HAP-1 (cell line): Measurements from ENCODE around the gene SLC35F2.
A peak's percentile ranks its signal among the peaks of the same experiment; 100 is the strongest.

Source experiments
- DNase-seq, 2 experiments: peaks; one replicate each; pipeline ENCODE4 v3.0.0-alpha.2; 2016 to 2020; ENCODE audit warnings: low spot score in 2 of 2
- H3K27me3 ChIP-seq: fragments of 250-450 bp; sonication (Bioruptor Pico); 2 replicates; pipeline ENCODE4 v1.5.1; 2020; ENCODE audit warnings: low read depth, mild to moderate bottlenecking, moderate library complexity
- H3K36me3 ChIP-seq: fragments of 250-450 bp; sonication (Bioruptor Pico); replicated peaks from 2 replicates; pipeline ENCODE4 v1.5.1; 2020; ENCODE audit warnings: mild to moderate bottlenecking
- H3K4me1 ChIP-seq: fragments of 250-450 bp; sonication (Bioruptor Pico); 2 replicates; pipeline ENCODE4 v1.5.1; 2020; ENCODE audit warnings: mild to moderate bottlenecking
- H3K4me3 ChIP-seq: fragments of 250-450 bp; sonication (Bioruptor Pico); 2 replicates; pipeline ENCODE4 v1.5.1; 2020; ENCODE audit warnings: mild to moderate bottlenecking, moderate library complexity
- H3K9me3 ChIP-seq: fragments of 250-450 bp; sonication (Bioruptor Pico); 2 replicates; pipeline ENCODE4 v1.5.1; 2020; ENCODE audit warnings: mild to moderate bottlenecking, moderate library complexity
- in situ Hi-C: fragments of 300-500 bp; cut with MboI; formaldehyde crosslinking; loops from 3 replicates; pipeline ENCODE4 v1.14.3; 2020; ENCODE audit warnings: low sequenced_read_pairs, inconsistent platforms, mixed read lengths

SLC35F2 gene

DNA sequence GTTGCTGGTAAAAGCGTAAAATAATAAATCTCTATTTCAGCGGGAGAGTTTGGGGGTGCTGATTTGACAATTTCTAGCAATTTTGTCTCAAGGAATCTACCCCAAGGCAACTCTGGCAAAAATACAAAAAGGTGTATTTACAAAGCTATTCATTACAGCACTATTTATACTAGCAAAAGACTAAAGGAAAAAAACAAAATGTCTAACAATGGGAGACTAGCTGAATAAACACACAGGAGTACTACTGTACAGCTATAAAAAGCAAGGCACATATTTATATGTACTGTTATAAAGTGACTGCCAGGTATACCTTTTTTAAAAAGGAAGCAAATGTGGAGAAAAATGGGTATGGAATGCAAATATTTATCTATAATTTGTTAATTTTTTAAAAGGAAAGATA is 32.7 kb downstream of the SLC35F2 start:
- no peaks in the 10 kb centered on the region for H3K36me3 ChIP-seq
- H3K4me1 ChIP-seq: peaks cover 13% of the 10 kb centered on the region
- in situ Hi-C loops: no loop called here
- no peak for DNase-seq
- H3K4me3 ChIP-seq: no peak overlapping the region
- H3K9me3 ChIP-seq: no peaks in the 10 kb centered on the region
- no peaks in the 10 kb centered on the region for H3K27me3 ChIP-seq

DNA sequence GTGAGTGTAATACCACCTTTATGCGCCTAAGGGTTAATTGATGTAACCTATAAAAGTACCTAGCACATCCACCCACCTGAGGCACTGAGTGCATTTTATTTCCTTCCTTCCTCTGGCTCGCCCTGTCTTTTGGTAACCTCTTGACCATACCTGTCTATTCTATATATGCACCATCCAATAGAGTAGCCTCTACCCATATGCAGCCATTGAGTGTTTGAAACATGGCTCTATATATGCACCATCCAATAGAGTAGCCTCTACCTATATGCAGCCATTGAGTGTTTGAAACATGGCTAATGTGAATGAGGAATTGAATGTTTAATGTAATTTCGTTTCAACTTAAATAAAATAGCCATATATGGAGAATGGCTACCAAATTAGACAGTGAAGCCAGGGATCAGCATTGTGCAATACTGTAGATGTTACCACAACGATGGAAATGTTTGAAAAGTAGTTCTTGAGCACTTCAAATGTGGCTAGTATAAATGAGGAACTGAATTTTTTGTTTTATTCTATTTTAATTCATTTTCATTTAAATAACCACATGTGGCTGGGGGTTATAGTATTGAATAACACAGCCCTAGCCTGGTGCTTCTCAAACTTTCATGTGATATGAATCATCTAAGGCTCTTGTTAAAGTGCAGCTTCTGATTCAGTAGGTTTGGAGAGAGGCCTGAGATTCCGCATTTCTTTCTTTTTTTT is 33.8 kb downstream of the SLC35F2 start:
- DNase-seq: no peak
- Histone ChIP-seq H3K4me1 (peaks cover 13% of the 10 kb centered on the region), H3K4me3 (no peak overlapping the region), H3K9me3 (no peaks in the 10 kb centered on the region), H3K27me3 (no peaks in the 10 kb centered on the region), H3K36me3 (no peaks in the 10 kb centered on the region)
- in situ Hi-C loops: no loop called here

DNA sequence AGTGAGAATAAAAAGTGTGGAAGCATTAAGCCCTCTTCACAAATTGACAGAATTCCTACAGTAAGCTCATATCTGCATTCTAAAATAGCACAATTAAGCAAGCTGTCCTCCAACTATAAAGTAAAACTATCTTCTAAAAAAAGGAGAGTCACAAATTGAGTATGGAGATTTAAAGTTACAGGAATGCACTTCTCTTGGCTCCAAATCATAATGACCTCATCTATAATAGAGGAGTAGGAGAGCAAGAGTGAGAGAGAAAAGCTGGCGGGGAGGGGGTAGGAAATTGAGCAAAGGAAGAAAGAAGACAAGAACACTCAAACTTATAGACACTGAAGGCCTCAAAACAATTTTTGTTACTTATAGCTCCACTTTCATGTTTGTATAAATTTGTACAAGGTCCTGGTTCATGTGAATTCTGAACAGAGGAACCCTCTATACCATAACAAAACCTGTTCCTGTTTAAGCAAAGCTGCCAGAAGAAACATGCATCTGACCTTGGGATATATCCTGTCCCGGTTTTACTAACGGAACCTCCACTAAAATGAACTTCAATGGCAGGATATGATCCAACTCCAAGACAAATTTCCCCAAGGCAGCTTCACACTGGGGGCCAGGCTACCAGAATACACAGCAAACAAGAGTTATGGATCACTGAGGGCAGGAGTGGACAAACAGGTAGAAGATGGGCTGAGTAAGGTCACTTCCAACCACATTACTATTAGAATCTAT is 37.2 kb downstream of the SLC35F2 start:
- DNase-seq: no peak
- no peaks in the 10 kb centered on the region for H3K36me3 ChIP-seq
- no peaks in the 10 kb centered on the region for H3K9me3 ChIP-seq
- in situ Hi-C loops: no loop called here
- no peaks in the 10 kb centered on the region for H3K27me3 ChIP-seq
- H3K4me1 ChIP-seq: peaks cover 13% of the 10 kb centered on the region
- no peak overlapping the region for H3K4me3 ChIP-seq

DNA sequence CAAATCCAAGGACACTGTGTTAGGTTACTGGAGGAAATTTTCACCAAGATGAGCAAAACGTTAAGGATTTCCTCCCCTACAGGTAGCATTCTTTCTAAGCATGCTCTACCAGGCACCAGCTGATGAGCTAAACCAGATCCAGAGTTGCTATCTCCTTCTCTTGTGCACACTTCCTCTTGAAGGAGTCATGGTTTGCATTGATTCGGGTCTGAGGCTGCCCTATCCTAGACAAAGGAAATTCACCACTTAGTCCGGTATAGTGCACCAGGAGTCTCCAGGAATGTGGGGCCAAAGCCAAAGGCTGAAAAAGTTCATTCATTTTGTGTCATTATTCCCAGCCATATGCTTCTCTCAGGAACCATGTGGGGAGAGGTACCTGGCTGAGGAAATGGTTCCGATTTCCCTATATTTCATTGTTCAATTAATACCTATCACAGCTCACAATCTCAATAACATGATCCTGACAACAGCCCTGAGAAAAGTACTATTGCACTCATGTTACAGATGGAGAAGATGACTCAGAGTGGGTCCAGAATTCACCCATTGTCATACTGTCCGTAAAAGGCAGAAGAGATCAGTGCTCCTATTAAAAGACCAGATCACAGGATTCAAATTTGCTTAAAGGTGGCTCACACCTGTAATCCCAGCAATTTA is 39.1 kb downstream of the SLC35F2 start:
- H3K27me3 ChIP-seq: no peaks in the 10 kb centered on the region
- DNase-seq: no peak
- in situ Hi-C loops: no loop called here
- peaks cover 4% of the 10 kb centered on the region; the same call in 1 of the 2 replicates for H3K4me1 ChIP-seq
- H3K36me3 ChIP-seq: no peaks in the 10 kb centered on the region
- no peak overlapping the region for H3K4me3 ChIP-seq
- H3K9me3 ChIP-seq: no peaks in the 10 kb centered on the region

DNA sequence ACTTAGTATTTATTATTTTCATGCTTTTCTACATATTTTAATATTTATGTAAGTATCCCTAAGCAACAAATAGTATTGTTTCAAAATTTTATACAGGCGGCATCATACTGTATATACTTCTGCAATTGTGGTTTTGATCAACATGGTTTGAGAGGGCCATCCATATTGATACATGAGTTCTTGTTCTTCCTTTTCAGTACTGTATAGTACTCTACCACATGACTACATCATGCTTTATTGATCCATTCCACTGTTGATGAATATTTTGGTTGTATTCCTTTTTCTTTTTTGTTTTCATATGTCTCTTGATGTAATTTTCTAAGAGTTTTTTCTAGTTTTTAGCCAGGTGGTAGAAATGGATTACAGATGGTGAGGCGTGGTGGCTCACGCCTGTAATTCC is 40.1 kb downstream of the SLC35F2 start:
- no peak overlapping the region for H3K4me3 ChIP-seq
- DNase-seq: no peak
- H3K9me3 ChIP-seq: no peaks in the 10 kb centered on the region
- H3K36me3 ChIP-seq: no peaks in the 10 kb centered on the region
- H3K4me1 ChIP-seq: peaks cover 4% of the 10 kb centered on the region; the same call in 1 of the 2 replicates
- in situ Hi-C loops: no loop called here
- H3K27me3 ChIP-seq: no peaks in the 10 kb centered on the region

DNA sequence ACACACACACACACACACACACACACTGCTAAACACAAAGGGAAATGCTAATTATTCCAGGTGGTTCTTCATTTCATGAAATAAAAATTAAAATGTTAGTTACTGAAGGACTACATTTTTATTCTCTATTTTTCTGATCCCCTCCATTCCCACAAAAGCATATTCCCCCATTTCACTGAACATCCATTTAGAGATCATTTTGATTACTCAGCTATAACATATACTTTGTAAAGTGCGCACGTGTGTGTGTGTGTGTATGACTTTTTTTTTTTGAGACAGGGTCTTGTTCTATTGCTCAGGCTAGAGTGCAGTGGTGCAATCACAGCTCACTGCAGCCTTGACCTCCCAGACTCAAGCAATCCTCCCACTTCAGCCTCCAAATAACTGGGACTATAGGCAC is 42.6 kb downstream of the SLC35F2 start:
- Histone ChIP-seq H3K4me1 (no peaks in the 10 kb centered on the region), H3K27me3 (no peaks in the 10 kb centered on the region), H3K36me3 (no peaks in the 10 kb centered on the region)

DNA sequence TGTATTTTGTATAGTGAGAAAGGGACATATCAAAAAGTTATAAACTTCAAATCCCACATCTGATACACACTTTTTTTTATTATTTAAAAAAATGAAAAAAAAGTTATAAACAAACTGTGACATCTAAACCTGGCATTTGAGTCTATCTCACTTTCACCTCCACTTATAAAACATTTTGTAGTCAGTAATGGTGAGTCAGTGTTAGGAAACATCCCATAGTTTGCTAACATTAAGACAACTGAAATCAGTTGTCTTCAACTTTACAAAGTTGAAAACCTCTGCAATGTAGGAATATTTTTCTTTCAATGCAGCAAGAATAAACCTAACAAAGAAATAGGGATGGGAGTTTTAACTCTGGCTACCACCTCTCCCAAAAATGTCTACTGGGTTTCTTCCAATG is 47.7 kb downstream of the SLC35F2 start:
- Histone ChIP-seq H3K4me1 (peaks cover 4% of the 10 kb centered on the region), H3K4me3 (no peak overlapping the region), H3K36me3 (no peaks in the 10 kb centered on the region), H3K9me3 (no peaks in the 10 kb centered on the region), H3K27me3 (no peaks in the 10 kb centered on the region)
- in situ Hi-C loops: no loop called here
- no peak for DNase-seq

More for the DNA sequence above, 42.6 kb downstream of the SLC35F2 start:
- Histone ChIP-seq H3K9me3 (no peaks in the 10 kb centered on the region), H3K4me3 (no peak overlapping the region)
- in situ Hi-C loops: no loop called here
- DNase-seq: no peak

DNA sequence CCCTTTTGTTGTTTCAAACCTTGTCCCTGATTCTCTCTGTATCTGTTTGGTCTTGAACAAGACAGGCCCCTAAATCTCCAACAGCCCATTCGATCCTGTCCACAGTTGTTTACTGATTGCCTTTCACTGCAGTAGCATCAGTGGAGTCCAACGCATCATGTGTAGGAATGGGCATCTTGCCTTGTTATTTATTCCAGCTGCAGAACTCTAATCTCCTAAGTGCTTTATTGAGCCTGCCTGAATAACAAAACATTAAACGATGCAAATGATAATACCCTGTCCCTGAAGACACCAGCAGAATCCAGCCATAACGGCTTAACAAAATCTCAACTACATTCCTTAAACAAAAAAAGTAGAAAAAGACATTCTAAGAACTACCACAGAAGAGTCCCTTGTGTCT is 50.1 kb downstream of the SLC35F2 start:
- no peaks in the 10 kb centered on the region for H3K27me3 ChIP-seq
- DNase-seq: peak; percentile 52 to 92
- no peak overlapping the region for H3K4me3 ChIP-seq
- H3K4me1 ChIP-seq: peaks cover 4% of the 10 kb centered on the region
- no peaks in the 10 kb centered on the region for H3K9me3 ChIP-seq
- no peaks in the 10 kb centered on the region for H3K36me3 ChIP-seq
- in situ Hi-C loops: no loop called here

DNA sequence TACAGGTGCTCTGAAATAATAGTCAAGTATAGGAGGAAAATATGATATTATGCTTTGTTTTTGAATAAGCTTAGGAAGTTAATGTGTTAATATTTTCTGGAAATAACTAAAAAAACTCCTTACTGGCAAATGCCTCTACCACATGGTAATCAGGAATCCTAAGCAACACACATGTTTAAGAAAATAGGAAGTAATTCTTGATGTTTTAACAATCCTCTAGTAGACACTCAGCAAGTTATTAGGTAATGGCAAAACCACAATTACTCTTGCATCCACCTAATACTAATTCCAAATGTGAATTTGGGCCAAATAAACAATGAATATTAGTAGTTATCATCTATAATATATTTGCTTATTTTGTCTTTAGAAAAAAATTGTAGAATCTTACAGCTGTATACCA is 53.6 kb downstream of the SLC35F2 start:
- Histone ChIP-seq H3K4me1 (peaks cover 14% of the 10 kb centered on the region), H3K4me3 (no peak overlapping the region), H3K27me3 (no peaks in the 10 kb centered on the region), H3K36me3 (no peaks in the 10 kb centered on the region; the same call in 1 of the 2 replicates), H3K9me3 (no peaks in the 10 kb centered on the region)
- no peak for DNase-seq
- in situ Hi-C loops: no loop called here

DNA sequence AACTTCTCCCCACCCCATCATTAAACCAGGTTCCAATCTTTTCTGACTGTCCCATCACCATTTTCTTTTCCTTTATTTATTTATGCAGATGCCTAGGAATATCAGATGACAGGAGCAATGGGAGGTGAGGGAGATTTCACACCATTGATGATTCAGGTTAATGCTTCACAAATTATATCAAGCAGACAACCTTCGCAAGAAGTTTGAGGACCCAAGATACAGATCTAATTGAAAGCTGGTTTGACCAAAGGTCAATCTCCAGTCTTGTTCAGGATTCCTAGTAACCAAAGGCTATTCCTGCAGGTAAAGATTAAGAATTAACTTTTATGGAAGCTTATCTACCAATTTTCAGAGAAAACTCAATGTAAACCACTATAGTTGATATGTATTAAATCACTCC is 54.4 kb downstream of the SLC35F2 start:
- Histone ChIP-seq H3K9me3 (no peaks in the 10 kb centered on the region), H3K27me3 (no peaks in the 10 kb centered on the region), H3K4me3 (no peak overlapping the region), H3K4me1 (peaks cover 14% of the 10 kb centered on the region), H3K36me3 (no peaks in the 10 kb centered on the region; the same call in 1 of the 2 replicates)
- in situ Hi-C loops: no loop called here
- no peak for DNase-seq

DNA sequence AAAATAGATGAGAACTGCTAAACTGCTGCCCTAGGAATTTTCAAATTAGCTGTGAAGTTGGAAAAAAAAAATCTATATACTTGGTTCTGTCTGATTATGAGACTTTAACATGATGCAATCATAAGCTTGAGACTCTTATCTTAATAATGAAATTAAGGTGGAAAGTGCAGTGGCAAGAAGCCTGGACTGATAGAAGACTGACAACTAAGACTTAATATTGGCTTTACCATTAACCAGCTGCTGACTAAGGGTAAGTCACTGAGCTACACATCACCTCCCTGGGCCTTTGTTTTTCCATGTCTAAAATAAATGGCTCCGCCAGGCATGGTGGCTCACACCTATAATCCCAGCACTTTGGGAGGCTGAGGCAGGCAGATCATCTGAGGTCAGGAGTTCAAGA is 56.9 kb downstream of the SLC35F2 start:
- Histone ChIP-seq H3K27me3 (no peaks in the 10 kb centered on the region), H3K36me3 (no peaks in the 10 kb centered on the region; the same call in 1 of the 2 replicates), H3K9me3 (no peaks in the 10 kb centered on the region), H3K4me1 (peaks cover 21% of the 10 kb centered on the region), H3K4me3 (no peak overlapping the region)
- in situ Hi-C loops: no loop called here
- DNase-seq: no peak

DNA sequence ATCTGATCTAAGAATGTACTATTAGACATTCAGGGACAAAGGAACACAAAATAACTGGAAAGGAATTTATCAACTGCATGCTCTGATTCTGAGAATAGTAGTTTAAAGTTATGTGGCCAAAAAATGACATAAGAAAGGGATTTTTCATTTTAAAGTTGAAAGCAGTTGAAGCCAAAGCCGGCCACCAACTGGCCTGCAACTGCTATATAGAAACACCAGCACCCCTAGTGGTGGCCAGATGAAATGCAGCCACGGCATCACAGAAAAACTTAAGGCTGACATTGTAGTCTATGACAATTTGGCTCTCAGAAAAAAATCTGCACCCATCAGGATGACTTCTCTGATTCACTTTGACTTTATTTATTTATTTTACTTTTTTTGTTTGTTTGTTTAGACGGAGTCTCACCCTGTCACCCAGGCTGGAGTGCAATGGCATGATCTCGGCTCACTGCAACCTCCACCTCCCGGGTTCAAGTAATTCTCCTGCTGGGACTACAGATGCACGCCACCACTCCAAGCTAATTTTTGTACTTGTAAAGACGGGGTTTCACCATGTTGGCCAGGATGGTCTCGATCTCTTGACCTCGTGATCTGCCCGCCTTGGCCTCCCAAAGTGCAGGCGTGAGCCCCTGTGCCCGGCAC is 59.2 kb downstream of the SLC35F2 start:
- Histone ChIP-seq H3K4me3 (no peak overlapping the region), H3K9me3 (no peaks in the 10 kb centered on the region), H3K36me3 (peaks cover 2% of the 10 kb centered on the region; the same call in 1 of the 2 replicates), H3K27me3 (no peaks in the 10 kb centered on the region), H3K4me1 (peaks cover 21% of the 10 kb centered on the region)
- DNase-seq: peak; percentile 56 to 83
- in situ Hi-C loops: no loop called here

DNA sequence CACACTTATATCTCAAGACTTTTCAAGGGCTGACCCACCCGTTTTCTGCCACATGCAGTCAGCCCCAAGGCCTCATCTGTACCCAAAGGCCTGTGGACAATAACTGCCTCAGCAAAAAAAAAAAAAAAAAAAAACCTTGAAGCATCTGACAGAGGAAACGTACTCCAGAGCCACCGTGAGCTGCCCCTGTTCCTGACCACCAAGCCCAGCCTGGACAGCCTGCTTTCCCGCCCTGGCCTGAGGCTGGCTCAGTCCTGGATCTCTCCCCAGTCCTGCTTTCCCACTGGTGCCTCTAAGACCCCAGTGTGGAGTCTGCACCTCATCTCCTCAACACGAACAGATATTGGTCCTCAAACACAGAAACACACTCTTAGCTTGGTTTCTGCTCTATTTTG is 66.5 kb downstream of the SLC35F2 start:
- Histone ChIP-seq H3K4me1 (no peaks in the 10 kb centered on the region), H3K4me3 (no peak overlapping the region), H3K36me3 (0 out of 2 replicates have a peak, but pooled peaks cover 5% of the 10 kb centered on the region), H3K27me3 (no peaks in the 10 kb centered on the region), H3K9me3 (no peaks in the 10 kb centered on the region)
- DNase-seq: no peak
- in situ Hi-C loops: no loop called here
